ENCODE measurements around the gene MRGPRF.

- no peak for TF ChIP-seq CTCF (IDR thresholded peaks at IDR 0.05; ENCODE audit: borderline replicate concordance, extremely low read depth, low read length, poor library complexity, severe bottlenecking)
- TF ChIP-seq EZH2 (IDR thresholded peaks at IDR 0.05; ENCODE audit: borderline replicate concordance, low read depth, low read length, severe bottlenecking), result no peak
Observed at GRCh38 chr11:69013009-69013951, at the start of gene MRGPRF.
